ENCODE data around the gene POLR1A. TPM values are rescaled to one million over a fixed set of nuclear protein-coding genes. Genes with fewer than 3 reads are reported as not detected.
A peak's percentile ranks its signal among the peaks of the same experiment; 100 is the strongest.

The POLR1A gene
- polyA plus RNA-seq, 2 of the 4 experiments (the other 2 are of a cell fraction): 22.8 to 55.7 TPM

- no peak for TF ChIP-seq TP53 (CRISPR knock-in tag; IDR thresholded peaks at IDR 0.05)
- no peak for TF ChIP-seq JUN (IDR thresholded peaks at IDR 0.05)
- TF ChIP-seq HDAC2 (IDR thresholded peaks at IDR 0.05): no peak
- no peak for TF ChIP-seq RCOR1 (IDR thresholded peaks at IDR 0.05; ENCODE audit: low read depth, low read length)
- TF ChIP-seq REST (IDR thresholded peaks at IDR 0.05): no peak
- TF ChIP-seq PBX3 (IDR thresholded peaks at IDR 0.05): no peak
- no peak for TF ChIP-seq ZFP36 (IDR thresholded peaks at IDR 0.05; ENCODE audit: borderline replicate concordance, partially characterized antibody)
- TF ChIP-seq MAZ (IDR thresholded peaks at IDR 0.05; ENCODE audit: borderline replicate concordance, low read depth, low read length): no peak
- TF ChIP-seq FOXS1 (CRISPR knock-in tag; IDR thresholded peaks at IDR 0.05): no peak
- no peak for TF ChIP-seq EP300 (IDR thresholded peaks at IDR 0.05)
- no peak for TF ChIP-seq HOXB13 (CRISPR knock-in tag; IDR thresholded peaks at IDR 0.05; ENCODE audit: low read depth)
- TF ChIP-seq, protein P1, sequence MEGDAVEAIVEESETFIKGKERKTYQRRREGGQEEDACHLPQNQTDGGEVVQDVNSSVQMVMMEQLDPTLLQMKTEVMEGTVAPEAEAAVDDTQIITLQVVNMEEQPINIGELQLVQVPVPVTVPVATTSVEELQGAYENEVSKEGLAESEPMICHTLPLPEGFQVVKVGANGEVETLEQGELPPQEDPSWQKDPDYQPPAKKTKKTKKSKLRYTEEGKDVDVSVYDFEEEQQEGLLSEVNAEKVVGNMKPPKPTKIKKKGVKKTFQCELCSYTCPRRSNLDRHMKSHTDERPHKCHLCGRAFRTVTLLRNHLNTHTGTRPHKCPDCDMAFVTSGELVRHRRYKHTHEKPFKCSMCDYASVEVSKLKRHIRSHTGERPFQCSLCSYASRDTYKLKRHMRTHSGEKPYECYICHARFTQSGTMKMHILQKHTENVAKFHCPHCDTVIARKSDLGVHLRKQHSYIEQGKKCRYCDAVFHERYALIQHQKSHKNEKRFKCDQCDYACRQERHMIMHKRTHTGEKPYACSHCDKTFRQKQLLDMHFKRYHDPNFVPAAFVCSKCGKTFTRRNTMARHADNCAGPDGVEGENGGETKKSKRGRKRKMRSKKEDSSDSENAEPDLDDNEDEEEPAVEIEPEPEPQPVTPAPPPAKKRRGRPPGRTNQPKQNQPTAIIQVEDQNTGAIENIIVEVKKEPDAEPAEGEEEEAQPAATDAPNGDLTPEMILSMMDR (IDR thresholded peaks at IDR 0.05): no peak
- no peak for TF ChIP-seq CBX8 (IDR thresholded peaks at IDR 0.05)
- no peak for TF ChIP-seq SREBF2 (IDR thresholded peaks at IDR 0.05)
- TF ChIP-seq ESRRA (IDR thresholded peaks at IDR 0.05; ENCODE audit: borderline replicate concordance, low read length): no peak
- no peak for TF ChIP-seq ZNF302 (CRISPR knock-in tag; IDR thresholded peaks at IDR 0.05)
- TF ChIP-seq FOSL2 (IDR thresholded peaks at IDR 0.05): no peak
- no peak for TF ChIP-seq FOSL2 (CRISPR knock-in tag; IDR thresholded peaks at IDR 0.05)
- no peak for TF ChIP-seq MAFK (IDR thresholded peaks at IDR 0.05; ENCODE audit: partially characterized antibody)
- ChIA-PET POLR2A (no interaction called here), CTCF (interaction anchor here (1.0 to 1.6 kb wide), 4 partner anchors 8 to 174 kb away, joined by 3 to 5 read pairs (median 3); partner anchors contain the start of gene ST3GAL5)
- WGBS (ENCODE audit: missing lambda C conversion rate): 88% methylated on average over 10 of the region's 10 CpGs
- FAIRE-seq (no peak), ATAC-seq (peak; percentile 32 to 37; a peak in 3 of 6 replicates), DNase-seq (ENCODE audit: low read depth in 1 of 2, low spot score in 1 of 2) (no peak)
- no peaks in the 10 kb centered on the region for H3K4me1 ChIP-seq
- peak overlapping the region in 1 of 2 experiments; percentile 42; a peak in 3 of 6 replicates for H3K27ac ChIP-seq
- H3K4me3 ChIP-seq: no peak overlapping the region
- no peak overlapping the region for H3K4me2 ChIP-seq
- H3K9me3 ChIP-seq: no peaks in the 10 kb centered on the region
These were observed 117.3 kb downstream of the POLR1A start for GRCh38 chr2:85988175-85988913.

All from A549 (cell line).